22Rv1 (cell line): Measurements from ENCODE around the gene EXOSC6.
"Not testable (repeated sequence)": the region's sequence is repeated elsewhere in the genome, so short reads cannot be mapped to it uniquely, and the experiment has no call there.

Experiments used
- H3K27ac ChIP-seq: fragments of 450-650 bp; 2 replicates; pipeline ENCODE4 v1.5.1; 2017
- ZFX ChIP-seq: fragments of 450-650 bp; IDR thresholded peaks from 2 replicates; pipeline ENCODE4 v1.6.1; 2017; ENCODE audit warnings: antibody characterized with exemption, borderline replicate concordance
- TF ChIP-seq, protein P1 (sequence below): fragments of 450-650 bp; IDR thresholded peaks from 2 replicates; pipeline ENCODE4 v1.5.1; 2017; ENCODE audit warnings: mild to moderate bottlenecking

The EXOSC6 gene

GRCh38 chr16:70289229-70290094 is 37.7 kb upstream of the EXOSC6 start, which contains the start of gene AARS1:
Gene AARS1, minus strand, starts transcription at chr16:70289506. Its CDS starts 6,743 bp downstream, at chr16:70282763.
- TF ChIP-seq ZFX = no peak
- TF ChIP-seq, protein P1, sequence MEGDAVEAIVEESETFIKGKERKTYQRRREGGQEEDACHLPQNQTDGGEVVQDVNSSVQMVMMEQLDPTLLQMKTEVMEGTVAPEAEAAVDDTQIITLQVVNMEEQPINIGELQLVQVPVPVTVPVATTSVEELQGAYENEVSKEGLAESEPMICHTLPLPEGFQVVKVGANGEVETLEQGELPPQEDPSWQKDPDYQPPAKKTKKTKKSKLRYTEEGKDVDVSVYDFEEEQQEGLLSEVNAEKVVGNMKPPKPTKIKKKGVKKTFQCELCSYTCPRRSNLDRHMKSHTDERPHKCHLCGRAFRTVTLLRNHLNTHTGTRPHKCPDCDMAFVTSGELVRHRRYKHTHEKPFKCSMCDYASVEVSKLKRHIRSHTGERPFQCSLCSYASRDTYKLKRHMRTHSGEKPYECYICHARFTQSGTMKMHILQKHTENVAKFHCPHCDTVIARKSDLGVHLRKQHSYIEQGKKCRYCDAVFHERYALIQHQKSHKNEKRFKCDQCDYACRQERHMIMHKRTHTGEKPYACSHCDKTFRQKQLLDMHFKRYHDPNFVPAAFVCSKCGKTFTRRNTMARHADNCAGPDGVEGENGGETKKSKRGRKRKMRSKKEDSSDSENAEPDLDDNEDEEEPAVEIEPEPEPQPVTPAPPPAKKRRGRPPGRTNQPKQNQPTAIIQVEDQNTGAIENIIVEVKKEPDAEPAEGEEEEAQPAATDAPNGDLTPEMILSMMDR = no peak
- peak within 1 kb of the TSS; percentile 94 for H3K27ac ChIP-seq

- peak overlapping the region; percentile 94 for H3K27ac ChIP-seq
Measured at GRCh38 chr16:70287304-70287971, 35.7 kb upstream of the EXOSC6 start.

DNA sequence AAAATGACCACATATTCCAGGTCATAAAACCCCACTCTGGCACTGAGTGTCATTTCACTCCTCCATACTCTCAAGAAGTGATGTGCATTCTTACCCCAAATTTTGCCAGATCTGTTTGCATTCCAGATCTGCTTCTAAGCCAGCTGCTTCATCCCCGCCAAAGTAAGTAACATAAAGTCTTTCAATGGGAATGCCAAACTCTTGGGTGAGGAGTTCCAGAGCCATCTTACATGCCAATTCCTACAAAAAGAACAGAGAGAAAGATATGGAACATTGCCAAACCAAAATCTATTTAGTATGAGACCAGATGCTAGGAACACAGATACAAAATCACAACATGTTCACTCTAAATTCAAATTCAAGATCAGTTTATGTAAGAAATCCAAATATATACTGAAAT is 24.7 kb upstream of the EXOSC6 start:
- TF ChIP-seq ZFX = no peak
- TF ChIP-seq, protein P1 = no peak

DNA sequence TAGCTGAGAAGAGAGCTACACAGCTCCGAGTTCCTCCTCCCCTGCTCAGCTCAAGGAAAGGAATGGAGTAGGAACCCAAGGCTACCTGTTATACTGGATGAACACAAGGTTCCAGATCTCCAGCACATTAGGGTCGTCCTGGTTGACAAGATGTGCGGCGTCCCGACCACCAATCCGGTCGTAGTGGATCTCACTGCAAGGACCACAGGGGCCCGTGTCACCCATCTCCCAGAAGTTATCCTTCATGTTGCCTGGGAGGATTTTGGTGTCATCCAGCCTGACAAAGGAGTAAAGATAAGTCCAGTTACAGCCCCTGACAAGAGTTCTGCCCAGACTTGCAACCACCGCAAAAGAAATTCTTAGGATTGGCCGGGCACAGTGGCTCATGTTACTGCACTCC is 20.0 kb upstream of the EXOSC6 start:
- no peak overlapping the region for H3K27ac ChIP-seq
- TF ChIP-seq, protein P1 = no peak
- no peak for TF ChIP-seq ZFX

More for the DNA sequence above, 24.7 kb upstream of the EXOSC6 start:
- H3K27ac ChIP-seq = no peak overlapping the region

DNA sequence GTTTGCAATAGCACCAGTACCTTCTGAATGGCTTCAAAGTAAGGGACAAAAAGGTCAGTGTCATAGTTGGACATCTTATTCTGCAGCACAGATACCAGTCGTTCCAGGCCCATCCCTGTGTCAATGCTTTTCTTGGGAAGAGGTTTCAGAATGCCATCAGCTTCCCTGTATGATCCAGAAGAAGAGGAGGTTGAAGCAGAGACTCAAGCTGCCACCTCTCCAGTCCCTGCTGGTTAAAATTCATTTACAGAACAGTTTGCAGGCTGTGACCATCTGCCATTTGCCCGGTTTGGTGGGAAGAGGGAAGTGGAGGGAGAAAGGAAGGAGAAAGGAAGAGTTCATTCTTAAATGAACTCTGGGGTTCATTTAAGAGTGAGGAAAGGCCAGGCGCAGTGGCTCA is 18.4 kb upstream of the EXOSC6 start:
- TF ChIP-seq ZFX = no peak
- TF ChIP-seq, protein P1 = no peak
- no peak overlapping the region for H3K27ac ChIP-seq

- H3K27ac ChIP-seq = no peak overlapping the region
- TF ChIP-seq ZFX = no peak
- TF ChIP-seq, protein P1 = no peak
Measured at GRCh38 chr16:70269471-70269870, 17.7 kb upstream of the EXOSC6 start.

DNA sequence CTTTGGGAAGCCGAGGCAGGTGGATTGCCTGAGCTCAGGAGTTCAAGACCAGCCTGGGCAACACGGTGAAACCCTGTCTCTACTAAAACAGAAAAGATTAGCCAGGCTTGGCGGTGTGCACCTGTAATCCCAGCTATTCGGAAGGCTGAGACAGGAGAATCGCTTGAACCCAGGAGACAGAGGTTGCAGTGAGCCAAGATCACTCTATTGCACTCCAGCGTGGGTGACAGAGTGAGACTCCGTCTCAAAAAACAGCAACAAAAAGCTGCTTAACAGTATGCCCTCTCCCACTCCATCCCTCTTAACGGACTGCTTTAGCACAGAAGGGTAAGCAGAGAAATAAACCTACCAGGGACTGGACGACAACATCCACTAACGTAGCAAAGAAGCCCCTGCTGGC is 16.2 kb upstream of the EXOSC6 start:
- not testable (repeated sequence) for H3K27ac ChIP-seq

- TF ChIP-seq, protein P1 = peak; percentile 82
- no peak for TF ChIP-seq ZFX
- no peak overlapping the region for H3K27ac ChIP-seq
Measured at GRCh38 chr16:70267516-70267915, 15.8 kb upstream of the EXOSC6 start.

DNA sequence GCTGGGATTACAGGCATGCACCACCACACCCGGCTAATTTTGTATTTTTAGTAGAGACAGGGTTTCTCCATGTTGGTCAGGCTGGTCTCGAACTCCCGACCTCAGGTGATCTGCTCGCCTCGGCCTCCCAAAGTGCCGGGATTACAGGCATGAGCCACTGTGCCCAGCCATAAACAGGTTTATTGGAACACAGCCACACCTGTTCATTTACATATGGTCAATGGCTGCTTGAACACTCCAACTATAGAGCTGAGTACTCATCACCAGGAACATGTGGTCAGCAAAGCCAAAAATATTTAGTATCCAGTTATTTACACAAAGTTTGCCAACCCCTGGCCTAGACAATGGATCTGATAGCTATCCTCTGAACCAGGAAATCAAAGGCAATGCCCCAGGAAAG is 8.2 kb upstream of the EXOSC6 start:
- not testable (repeated sequence) for H3K27ac ChIP-seq
